Loucy (cell line): ENCODE measurements around the gene DUSP12.

Experiments
- H2AFZ ChIP-seq: fragments of 200-600 bp; sonication (generic); 2 replicates; pipeline ENCODE4 v1.6.0; 2016; ENCODE audit warnings: antibody characterized with exemption, mild to moderate bottlenecking, low read length, moderate library complexity
- H3F3A ChIP-seq: fragments of 200-600 bp; 2 replicates; pipeline ENCODE4 v1.6.0; 2016; ENCODE audit warnings: antibody characterized with exemption, low read depth, mild to moderate bottlenecking
- H3K27me3 ChIP-seq: fragments of 200-600 bp; sonication (generic); 2 replicates; pipeline ENCODE4 v1.6.1; 2014; ENCODE audit warnings: low read length, mild to moderate bottlenecking; ENCODE audit not compliant: insufficient read depth, poor library complexity, severe bottlenecking
- H3K36me3 ChIP-seq: fragments of 200-600 bp; sonication (generic); 2 replicates; pipeline ENCODE4 v1.6.1; 2016; ENCODE audit warnings: low read length; ENCODE audit not compliant: insufficient read depth
- H3K4me1 ChIP-seq: fragments of 200-600 bp; sonication (generic); 2 replicates; pipeline ENCODE4 v1.5.1; 2014; ENCODE audit warnings: low read length, mild to moderate bottlenecking; ENCODE audit not compliant: insufficient read depth, poor library complexity, severe bottlenecking
- H3K4me2 ChIP-seq: fragments of 200-600 bp; sonication (generic); 2 replicates; pipeline ENCODE4 v1.6.0; 2014; ENCODE audit warnings: antibody characterized with exemption, low read length, low read depth, mild to moderate bottlenecking; ENCODE audit not compliant: poor library complexity, severe bottlenecking
- H3K4me3 ChIP-seq: fragments of 200-600 bp; sonication (generic); 2 replicates; pipeline ENCODE4 v1.5.1; 2014; ENCODE audit warnings: low read length, mild to moderate bottlenecking, mixed read lengths; ENCODE audit not compliant: poor library complexity, severe bottlenecking
- H3K79me2 ChIP-seq: fragments of 200-600 bp; sonication (generic); 2 replicates; pipeline ENCODE4 v1.6.1; 2014; ENCODE audit warnings: low read length; ENCODE audit not compliant: insufficient read depth
- H3K9ac ChIP-seq: fragments of 200-600 bp; sonication (generic); 2 replicates; pipeline ENCODE4 v1.6.0; 2014; ENCODE audit warnings: mild to moderate bottlenecking, low read depth, low read length, moderate library complexity; ENCODE audit not compliant: poor library complexity, severe bottlenecking
- H3K9me2 ChIP-seq: fragments of 200-600 bp; sonication (generic); replicated peaks from 2 replicates; pipeline ENCODE4 v1.6.1; 2016; ENCODE audit warnings: low read depth, low read length, mixed read lengths
- H3K9me3 ChIP-seq: fragments of 200-600 bp; sonication (generic); 2 replicates; pipeline ENCODE4 v1.6.1; 2014; ENCODE audit warnings: mild to moderate bottlenecking, antibody characterized with exemption, low read length, low read depth; ENCODE audit not compliant: insufficient read depth
- H4K20me1 ChIP-seq: fragments of 200-600 bp; sonication (generic); 2 replicates; pipeline ENCODE4 v1.6.0; 2014; ENCODE audit warnings: antibody characterized with exemption, low read length, mild to moderate bottlenecking; ENCODE audit not compliant: insufficient read depth, poor library complexity, severe bottlenecking
- CTCF ChIP-seq: fragments of 200-600 bp; sonication (generic); conservative IDR thresholded peaks from 2 replicates; pipeline ENCODE4 v1.5.1; 2014; ENCODE audit warnings: mild to moderate bottlenecking, antibody characterized with exemption, low read length
- EZH2phosphoT487 ChIP-seq: fragments of 200-600 bp; IDR thresholded peaks from 2 replicates; pipeline ENCODE4 v1.6.1; 2018; ENCODE audit warnings: antibody characterized with exemption, mild to moderate bottlenecking, moderate library complexity, borderline replicate concordance

The DUSP12 gene

GRCh38 chr1:161749509-161750407 is at the start of gene DUSP12:
Gene DUSP12, plus strand, starts transcription at chr1:161749786. Its CDS starts 16 bp downstream, at chr1:161749802.
- H3K79me2 ChIP-seq: peaks cover 44% of the 10 kb centered on the region
- H3K9me3 ChIP-seq: no peaks in the 10 kb centered on the region
- no peaks in the 10 kb centered on the region for H3K27me3 ChIP-seq
- no peaks in the 10 kb centered on the region for H3F3A ChIP-seq
- H4K20me1 ChIP-seq: peaks cover 30% of the 10 kb centered on the region
- peak within 1 kb of the TSS; percentile 77 for H3K4me3 ChIP-seq
- no peaks in the 10 kb centered on the region for H3K9me2 ChIP-seq
- H3K9ac ChIP-seq: peak within 1 kb of the TSS; percentile 76
- peak within 1 kb of the TSS; percentile 98 for H3K4me2 ChIP-seq
- peaks cover 26% of the 10 kb centered on the region for H3K36me3 ChIP-seq
- H3K4me1 ChIP-seq: peaks cover 33% of the 10 kb centered on the region
- peak within 1 kb of the TSS; percentile 93 for H2AFZ ChIP-seq
- no peak for TF ChIP-seq EZH2phosphoT487
- TF ChIP-seq CTCF: peak; percentile 49

DNA sequence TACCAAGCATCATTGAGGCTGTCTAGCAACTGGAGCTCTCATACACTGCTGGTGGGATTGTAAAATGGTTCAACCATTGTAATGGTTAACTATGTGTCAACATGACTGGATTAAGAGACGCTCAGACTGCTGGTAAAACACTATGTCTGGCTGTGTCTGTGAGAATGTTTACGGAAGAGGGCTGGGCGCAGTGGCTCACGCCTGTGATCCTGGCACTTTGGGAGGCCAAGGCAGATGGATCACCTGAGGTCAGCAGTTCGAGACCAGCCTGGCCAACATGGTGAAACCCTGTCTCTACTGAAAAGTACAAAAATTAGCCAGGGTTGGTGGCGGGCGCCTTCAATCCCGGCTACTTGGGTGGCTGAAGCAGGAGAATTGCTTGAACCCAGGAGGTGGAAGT is 47.3 kb upstream of the DUSP12 start:
- no peak overlapping the region for H3K9ac ChIP-seq
- no peaks in the 10 kb centered on the region for H3F3A ChIP-seq
- no peak overlapping the region for H3K4me2 ChIP-seq
- no peak overlapping the region for H2AFZ ChIP-seq
- no peaks in the 10 kb centered on the region for H3K27me3 ChIP-seq
- no peaks in the 10 kb centered on the region for H3K4me1 ChIP-seq
- no peaks in the 10 kb centered on the region for H3K9me2 ChIP-seq
- H4K20me1 ChIP-seq: no peaks in the 10 kb centered on the region
- H3K9me3 ChIP-seq: no peaks in the 10 kb centered on the region
- H3K4me3 ChIP-seq: no peak overlapping the region
- TF ChIP-seq CTCF (no peak), EZH2phosphoT487 (no peak)
- H3K79me2 ChIP-seq: no peaks in the 10 kb centered on the region
- no peaks in the 10 kb centered on the region for H3K36me3 ChIP-seq

DNA sequence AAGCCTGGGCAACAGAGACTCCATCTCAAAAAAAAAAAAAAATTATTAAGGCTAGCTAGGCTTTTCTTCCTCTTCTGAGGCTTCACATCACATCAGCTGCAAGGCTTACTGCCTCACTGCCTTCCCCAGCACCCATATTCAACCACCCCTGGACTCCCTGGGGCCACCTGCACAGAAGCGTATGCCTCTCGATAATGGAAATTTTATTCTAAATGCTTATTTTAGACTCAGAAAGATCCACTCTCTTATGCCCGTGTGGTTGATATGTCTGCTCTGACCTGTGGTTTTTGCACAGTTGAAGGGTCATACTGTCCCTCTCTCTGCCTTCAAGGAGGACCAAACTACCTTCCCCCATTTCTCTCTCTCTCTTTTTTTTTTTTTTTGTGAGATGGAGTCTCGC is 44.0 kb upstream of the DUSP12 start:
- Histone ChIP-seq H3K36me3 (no peaks in the 10 kb centered on the region), H3K9ac (no peak overlapping the region), H3K9me2 (no peaks in the 10 kb centered on the region)

More for the DNA sequence above, 44.0 kb upstream of the DUSP12 start:
- Histone ChIP-seq H3F3A (no peaks in the 10 kb centered on the region), H2AFZ (no peak overlapping the region), H3K9me3 (no peaks in the 10 kb centered on the region), H4K20me1 (no peaks in the 10 kb centered on the region), H3K79me2 (no peaks in the 10 kb centered on the region), H3K4me1 (no peaks in the 10 kb centered on the region), H3K4me2 (no peak overlapping the region), H3K27me3 (no peaks in the 10 kb centered on the region), H3K4me3 (no peak overlapping the region)
- no peak for TF ChIP-seq CTCF
